Activated CD8-positive, alpha-beta memory T cell treated with anti-CD3 and anti-CD28 coated beads for 36 hours (primary cell): ENCODE data around the gene GNG12. TPM values are rescaled to one million over a fixed set of nuclear protein-coding genes. Genes with fewer than 3 reads are reported as not detected.

ENCODE experiments used
- CTCF ChIA-PET: fragments of 350-600 bp; sonication (Branson Sonifier 250); formaldehyde crosslinking; loops from one replicate; lab custom pipeline; 2021; ENCODE audit warnings: antibody characterized with exemption; lab: Charles Lee
- POLR2A ChIA-PET: fragments of 350-600 bp; sonication (Branson Sonifier 250); formaldehyde crosslinking; loops from one replicate; lab custom pipeline; 2021; ENCODE audit warnings: antibody characterized with exemption; lab: Charles Lee
- total RNA-seq, 2 experiments: library from RNA; stranded (reverse); gene quantifications; one replicate each; pipeline ENCODE4 v1.2.3, GENCODE V29; 2021

Gene GNG12
- total RNA-seq, 2 experiments from 2014 or later, result 0.27 to 0.34 TPM

GRCh38 chr1:67791686-67792085, 41.6 kb downstream of the GNG12 start:
- ChIA-PET CTCF (no interaction called here), POLR2A (no interaction called here)

GRCh38 chr1:67791261-67791660, 42.0 kb downstream of the GNG12 start:
- CTCF ChIA-PET, result no interaction called here
- POLR2A ChIA-PET, result no interaction called here

GRCh38 chr1:67790201-67790692, 43.0 kb downstream of the GNG12 start:
- CTCF ChIA-PET, result interaction anchor here (0.7 to 0.9 kb wide), 2 partner anchors 30 to 139 kb away, joined by 3 to 4 read pairs; no protein-coding TSS in a partner anchor

GRCh38 chr1:67789551-67789950, 43.7 kb downstream of the GNG12 start:
- POLR2A ChIA-PET, result no interaction called here
- CTCF ChIA-PET, result no interaction called here

More at GRCh38 chr1:67790201-67790692, 43.0 kb downstream of the GNG12 start:
- POLR2A ChIA-PET, result no interaction called here

- POLR2A ChIA-PET, result no interaction called here
Measured at GRCh38 chr1:67788904-67789303, 44.4 kb downstream of the GNG12 start.

GRCh38 chr1:67788238-67788790, 45.0 kb downstream of the GNG12 start:
- CTCF ChIA-PET, result no interaction called here

More at GRCh38 chr1:67788904-67789303, 44.4 kb downstream of the GNG12 start:
- CTCF ChIA-PET, result no interaction called here

GRCh38 chr1:67787746-67788145, 45.5 kb downstream of the GNG12 start:
- POLR2A ChIA-PET, result no interaction called here
- CTCF ChIA-PET, result interaction anchor here (0.6 kb wide), 1 partner anchor 529 kb away, joined by 3 read pairs; no protein-coding TSS in a partner anchor

More at GRCh38 chr1:67788238-67788790, 45.0 kb downstream of the GNG12 start:
- POLR2A ChIA-PET, result no interaction called here

GRCh38 chr1:67785847-67786753, 47.2 kb downstream of the GNG12 start:
- POLR2A ChIA-PET, result no interaction called here
- CTCF ChIA-PET, result no interaction called here

- CTCF ChIA-PET, result no interaction called here
- POLR2A ChIA-PET, result no interaction called here
Measured at GRCh38 chr1:67784545-67785186, 48.6 kb downstream of the GNG12 start.

- ChIA-PET CTCF (no interaction called here), POLR2A (no interaction called here)
Measured at GRCh38 chr1:67780637-67781036, 52.6 kb downstream of the GNG12 start.

- ChIA-PET CTCF (interaction anchor here (1.5 kb wide), 1 partner anchor 17 kb away, joined by 4 read pairs; no protein-coding TSS in a partner anchor), POLR2A (no interaction called here)
Measured at GRCh38 chr1:67777440-67777839, 55.8 kb downstream of the GNG12 start.

- CTCF ChIA-PET, result interaction anchor here (1.5 kb wide), 1 partner anchor 17 kb away, joined by 4 read pairs; no protein-coding TSS in a partner anchor
- POLR2A ChIA-PET, result no interaction called here
Measured at GRCh38 chr1:67777016-67777415, 56.3 kb downstream of the GNG12 start.

- CTCF ChIA-PET, result no interaction called here
Measured at GRCh38 chr1:67773462-67773861, 59.8 kb downstream of the GNG12 start.

GRCh38 chr1:67771749-67772148, 61.5 kb downstream of the GNG12 start:
- CTCF ChIA-PET, result interaction anchor here (1.3 to 1.4 kb wide), 2 partner anchors 11 to 336 kb away, joined by 3 to 4 read pairs; no protein-coding TSS in a partner anchor
- POLR2A ChIA-PET, result no interaction called here

More at GRCh38 chr1:67773462-67773861, 59.8 kb downstream of the GNG12 start:
- POLR2A ChIA-PET, result no interaction called here

- POLR2A ChIA-PET, result no interaction called here
- CTCF ChIA-PET, result interaction anchor here (1.4 kb wide), 1 partner anchor 10 kb away, joined by 3 read pairs; no protein-coding TSS in a partner anchor
Measured at GRCh38 chr1:67771152-67771551, 62.1 kb downstream of the GNG12 start.

- ChIA-PET CTCF (interaction anchor here (1.5 kb wide), 1 partner anchor 9 kb away, joined by 5 read pairs; no protein-coding TSS in a partner anchor), POLR2A (no interaction called here)
Measured at GRCh38 chr1:67769633-67770256, 63.5 kb downstream of the GNG12 start.

- POLR2A ChIA-PET, result no interaction called here
- CTCF ChIA-PET, result interaction anchor here (1.5 kb wide), 1 partner anchor 8 kb away, joined by 5 read pairs; no protein-coding TSS in a partner anchor
Measured at GRCh38 chr1:67768480-67768879, 64.8 kb downstream of the GNG12 start.

GRCh38 chr1:67767103-67767782, 66.0 kb downstream of the GNG12 start:
- POLR2A ChIA-PET, result no interaction called here
- CTCF ChIA-PET, result interaction anchor here (0.7 kb wide), 2 partner anchors 10 to 221 kb away, joined by 3 read pairs; no protein-coding TSS in a partner anchor
